GM23338 (cell line): ENCODE results near the gene ANTXR1. TPM values are rescaled to one million over a fixed set of nuclear protein-coding genes. Genes with fewer than 3 reads are reported as not detected.

Source experiments
- EZH2 ChIP-seq: fragments of 200-600 bp; sonication (generic); IDR thresholded peaks from one replicate; pipeline ENCODE4 v1.8.0; 2017; ENCODE audit warnings: antibody characterized with exemption, mild to moderate bottlenecking, low read depth; ENCODE audit not compliant: unreplicated experiment
- JUNB ChIP-seq: IDR thresholded peaks from one replicate; pipeline ENCODE4 v1.6.1; 2016; ENCODE audit warnings: antibody characterized with exemption; ENCODE audit not compliant: unreplicated experiment
- REST ChIP-seq: IDR thresholded peaks from one replicate; pipeline ENCODE4 v1.6.1; 2018; ENCODE audit warnings: antibody characterized with exemption; ENCODE audit not compliant: unreplicated experiment
- ZNF114 ChIP-seq: fragments of 250-450 bp; sonication (Bioruptor Pico); IDR thresholded peaks from 2 replicates; pipeline ENCODE4 v1.5.0; 2020; ENCODE audit warnings: mild to moderate bottlenecking, moderate library complexity
- ZNF462 ChIP-seq: fragments of 250-450 bp; sonication (Bioruptor Pico); IDR thresholded peaks from 2 replicates; pipeline ENCODE4 v1.5.0; 2020; ENCODE audit warnings: mild to moderate bottlenecking, moderate library complexity
- polyA plus RNA-seq: library from polyadenylated mRNA; unstranded; fragments of >200 nt; fragmentation: Nextera tagmentation; extraction: Ambion mirVana; gene quantifications from 2 replicates; pipeline ENCODE4 v1.2.1, GENCODE V29; 2016
- total RNA-seq: library from RNA; depleted of rRNA; stranded (reverse); fragments of >200 nt; shearing (Covaris generic); gene quantifications from 2 replicates; pipeline ENCODE4 v1.2.3, GENCODE V29; 2014

ANTXR1 gene
- total and polyA plus RNA-seq, 2 experiments from 2014 or later = 16.1 to 23.1 TPM

- TF ChIP-seq ZNF462 (CRISPR knock-in tag) (no peak), EZH2 (no peak), JUNB (no peak), ZNF114 (CRISPR knock-in tag) (no peak), REST (no peak)
Measured at GRCh38 chr2:68974946-68975665, 37.9 kb upstream of the ANTXR1 start (continued).
